ENCODE results near the gene ENOPH1.

The ENOPH1 gene

DNA sequence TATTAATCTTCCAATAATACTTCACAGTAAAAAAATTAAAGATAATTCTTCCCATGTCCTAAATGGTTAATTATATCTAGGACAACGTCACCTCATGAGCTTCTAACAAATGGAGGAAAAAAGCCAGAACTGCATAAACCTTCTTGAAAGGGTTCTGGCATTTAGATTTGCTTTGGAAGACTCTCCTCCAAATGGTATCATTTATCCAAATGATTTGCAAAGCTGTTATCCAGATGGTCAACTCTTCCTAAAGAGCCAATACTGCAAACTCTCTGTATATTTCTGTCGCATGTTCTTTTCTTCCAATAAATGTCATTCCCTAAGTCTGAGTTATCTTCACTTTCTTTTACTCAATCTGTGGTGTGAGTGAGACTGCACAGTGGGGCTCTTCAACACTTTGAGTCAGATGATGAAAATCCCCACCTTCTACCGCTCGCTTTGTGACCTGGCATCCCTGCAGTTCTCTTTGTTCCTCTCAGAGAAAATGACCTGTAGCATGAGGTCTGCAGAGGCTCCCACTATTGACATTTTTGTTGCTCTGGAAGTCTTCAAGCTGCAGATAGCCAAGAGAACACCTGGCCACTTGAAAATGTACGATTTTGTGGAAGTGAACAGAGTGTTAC lies 78.5 kb downstream of the ENOPH1 start:
- H3K4me3 ChIP-seq (ENCODE audit: low read depth, low read length), result no peak overlapping the region

DNA sequence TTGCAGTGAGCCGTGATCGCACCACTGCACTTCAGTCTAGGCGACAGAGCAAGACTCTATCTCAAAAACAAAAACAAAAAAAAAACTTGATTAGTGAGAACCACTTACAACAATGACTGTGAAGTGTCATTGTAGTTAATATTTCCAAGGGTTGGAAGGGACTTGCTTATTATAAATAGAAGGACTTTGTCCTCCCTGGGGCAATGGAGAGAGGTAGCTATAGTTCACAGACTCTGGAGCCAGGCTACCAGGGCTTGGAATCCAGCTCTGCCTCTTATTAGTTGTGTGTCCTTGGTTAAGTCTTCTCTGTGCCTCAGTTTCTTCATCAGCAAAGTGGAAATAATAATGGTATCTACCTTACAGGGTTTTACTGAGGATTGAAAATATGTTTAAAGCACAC lies 79.8 kb downstream of the ENOPH1 start:
- no peak overlapping the region for H3K4me3 ChIP-seq (ENCODE audit: low read depth, low read length)

Data from iPS-11a (cell line).